C4-2B (cell line): ENCODE results near the gene UGT1A4.

Source experiments
- ZFX ChIP-seq: fragments of 450-650 bp; IDR thresholded peaks from 2 replicates; pipeline ENCODE4 v1.6.1; 2017
- TF ChIP-seq, protein P1 (sequence below): fragments of 450-650 bp; conservative IDR thresholded peaks from 2 replicates; pipeline ENCODE4 v1.5.1; 2017; ENCODE audit warnings: mild to moderate bottlenecking

GRCh38 chr2:233819884-233820773 lies 101.6 kb downstream of the UGT1A4 start:
- TF ChIP-seq, protein P1, sequence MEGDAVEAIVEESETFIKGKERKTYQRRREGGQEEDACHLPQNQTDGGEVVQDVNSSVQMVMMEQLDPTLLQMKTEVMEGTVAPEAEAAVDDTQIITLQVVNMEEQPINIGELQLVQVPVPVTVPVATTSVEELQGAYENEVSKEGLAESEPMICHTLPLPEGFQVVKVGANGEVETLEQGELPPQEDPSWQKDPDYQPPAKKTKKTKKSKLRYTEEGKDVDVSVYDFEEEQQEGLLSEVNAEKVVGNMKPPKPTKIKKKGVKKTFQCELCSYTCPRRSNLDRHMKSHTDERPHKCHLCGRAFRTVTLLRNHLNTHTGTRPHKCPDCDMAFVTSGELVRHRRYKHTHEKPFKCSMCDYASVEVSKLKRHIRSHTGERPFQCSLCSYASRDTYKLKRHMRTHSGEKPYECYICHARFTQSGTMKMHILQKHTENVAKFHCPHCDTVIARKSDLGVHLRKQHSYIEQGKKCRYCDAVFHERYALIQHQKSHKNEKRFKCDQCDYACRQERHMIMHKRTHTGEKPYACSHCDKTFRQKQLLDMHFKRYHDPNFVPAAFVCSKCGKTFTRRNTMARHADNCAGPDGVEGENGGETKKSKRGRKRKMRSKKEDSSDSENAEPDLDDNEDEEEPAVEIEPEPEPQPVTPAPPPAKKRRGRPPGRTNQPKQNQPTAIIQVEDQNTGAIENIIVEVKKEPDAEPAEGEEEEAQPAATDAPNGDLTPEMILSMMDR, result no peak
- no peak for TF ChIP-seq ZFX
